ENCODE results near the gene DCBLD2. TPM values are rescaled to one million over a fixed set of nuclear protein-coding genes. Genes with fewer than 3 reads are reported as not detected.
A peak's percentile ranks its signal among the peaks of the same experiment; 100 is the strongest.

DCBLD2 gene
- total RNA-seq, 3 donors from 2014 or later, result 27.2 to 46.7 (median 29.6) TPM

DNA sequence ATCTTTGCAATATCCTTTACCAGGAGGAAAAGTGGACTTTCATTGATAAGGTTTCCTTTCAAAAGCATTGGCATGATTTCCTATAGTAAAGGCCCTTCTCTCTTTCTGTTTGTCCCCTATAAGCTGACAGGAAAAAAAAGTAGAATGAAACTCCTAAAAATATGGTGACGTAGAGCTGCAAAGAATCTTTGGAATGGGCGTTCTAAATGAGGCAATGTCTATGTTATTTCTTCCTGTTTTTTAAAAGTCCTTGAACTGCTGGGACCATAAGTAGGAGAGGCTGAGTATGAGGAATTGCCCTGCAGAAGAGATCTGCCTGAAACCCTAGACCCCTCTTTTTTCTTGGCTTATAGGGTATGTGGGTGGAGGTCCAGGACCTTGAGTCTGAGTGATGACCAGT lies 121.2 kb downstream of the DCBLD2 start:
- Histone ChIP-seq H3K27ac (peak overlapping the region in 1 of 2 donors; percentile 55), H3K4me1 (no peaks in the 10 kb centered on the region), H3K27me3 (no peaks in the 10 kb centered on the region), H3K9me3 (no peaks in the 10 kb centered on the region), H3K4me3 (no peak overlapping the region), H3K36me3 (no peaks in the 10 kb centered on the region)
- DNase-seq (ENCODE audit: low spot score in 2 of 2), result no peak
- intact Hi-C loops (cut with DNase I; ENCODE audit: low total_unique reads), result no loop called here
- no peak for TF ChIP-seq POLR2AphosphoS5 (IDR thresholded peaks at IDR 0.05)

DNA sequence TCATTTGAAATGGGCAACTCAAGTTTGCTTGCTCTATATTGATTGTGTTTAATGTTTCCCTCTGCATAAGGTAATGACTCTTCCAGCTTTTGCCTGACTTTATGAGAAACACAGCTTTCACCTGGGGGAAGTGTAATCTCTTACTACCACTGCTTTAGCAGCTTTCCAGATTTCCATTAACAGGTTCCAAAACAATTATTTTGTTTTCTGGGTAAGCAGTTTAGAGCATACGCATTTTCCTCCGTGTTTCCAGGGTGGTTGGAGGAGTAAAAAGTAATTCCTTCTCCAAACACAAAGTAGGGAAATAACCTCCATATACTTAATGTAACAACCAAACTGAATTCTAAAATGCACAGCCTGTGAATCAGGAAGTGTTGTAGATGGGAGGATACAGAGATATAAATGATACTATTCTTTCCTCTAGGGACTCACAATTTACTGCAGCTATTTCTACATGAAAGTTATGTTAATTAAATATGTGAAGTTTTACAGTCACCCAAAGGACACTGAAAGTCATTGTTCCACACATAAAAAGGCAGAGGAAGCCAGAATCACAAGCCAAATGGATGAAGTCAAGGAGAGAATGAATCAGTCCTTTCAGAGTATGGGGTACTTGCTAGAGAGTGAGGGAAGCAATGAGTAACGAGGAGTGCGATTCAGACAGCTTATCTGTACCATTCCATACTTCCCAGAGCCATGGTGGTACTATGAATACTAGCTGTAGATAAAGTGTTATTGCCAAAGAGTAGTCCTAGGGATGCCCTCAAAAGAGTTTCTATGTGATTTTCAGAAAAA lies 121.8 kb downstream of the DCBLD2 start:
- peak overlapping the region; percentile 55 to 64 for H3K27ac ChIP-seq
- DNase-seq (ENCODE audit: low spot score in 2 of 2), result no peak
- TF ChIP-seq POLR2A (IDR thresholded peaks at IDR 0.05) (no peak), POLR2AphosphoS5 (IDR thresholded peaks at IDR 0.05) (no peak)
- TF ChIP-seq, protein P1, sequence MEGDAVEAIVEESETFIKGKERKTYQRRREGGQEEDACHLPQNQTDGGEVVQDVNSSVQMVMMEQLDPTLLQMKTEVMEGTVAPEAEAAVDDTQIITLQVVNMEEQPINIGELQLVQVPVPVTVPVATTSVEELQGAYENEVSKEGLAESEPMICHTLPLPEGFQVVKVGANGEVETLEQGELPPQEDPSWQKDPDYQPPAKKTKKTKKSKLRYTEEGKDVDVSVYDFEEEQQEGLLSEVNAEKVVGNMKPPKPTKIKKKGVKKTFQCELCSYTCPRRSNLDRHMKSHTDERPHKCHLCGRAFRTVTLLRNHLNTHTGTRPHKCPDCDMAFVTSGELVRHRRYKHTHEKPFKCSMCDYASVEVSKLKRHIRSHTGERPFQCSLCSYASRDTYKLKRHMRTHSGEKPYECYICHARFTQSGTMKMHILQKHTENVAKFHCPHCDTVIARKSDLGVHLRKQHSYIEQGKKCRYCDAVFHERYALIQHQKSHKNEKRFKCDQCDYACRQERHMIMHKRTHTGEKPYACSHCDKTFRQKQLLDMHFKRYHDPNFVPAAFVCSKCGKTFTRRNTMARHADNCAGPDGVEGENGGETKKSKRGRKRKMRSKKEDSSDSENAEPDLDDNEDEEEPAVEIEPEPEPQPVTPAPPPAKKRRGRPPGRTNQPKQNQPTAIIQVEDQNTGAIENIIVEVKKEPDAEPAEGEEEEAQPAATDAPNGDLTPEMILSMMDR (IDR thresholded peaks at IDR 0.05), result no peak
- no peaks in the 10 kb centered on the region for H3K27me3 ChIP-seq
- H3K9me3 ChIP-seq, result no peaks in the 10 kb centered on the region
- intact Hi-C loops (cut with DNase I; ENCODE audit: low total_unique reads), result no loop called here
- no peaks in the 10 kb centered on the region for H3K36me3 ChIP-seq
- no peak overlapping the region for H3K4me3 ChIP-seq
- H3K4me1 ChIP-seq, result no peaks in the 10 kb centered on the region

DNA sequence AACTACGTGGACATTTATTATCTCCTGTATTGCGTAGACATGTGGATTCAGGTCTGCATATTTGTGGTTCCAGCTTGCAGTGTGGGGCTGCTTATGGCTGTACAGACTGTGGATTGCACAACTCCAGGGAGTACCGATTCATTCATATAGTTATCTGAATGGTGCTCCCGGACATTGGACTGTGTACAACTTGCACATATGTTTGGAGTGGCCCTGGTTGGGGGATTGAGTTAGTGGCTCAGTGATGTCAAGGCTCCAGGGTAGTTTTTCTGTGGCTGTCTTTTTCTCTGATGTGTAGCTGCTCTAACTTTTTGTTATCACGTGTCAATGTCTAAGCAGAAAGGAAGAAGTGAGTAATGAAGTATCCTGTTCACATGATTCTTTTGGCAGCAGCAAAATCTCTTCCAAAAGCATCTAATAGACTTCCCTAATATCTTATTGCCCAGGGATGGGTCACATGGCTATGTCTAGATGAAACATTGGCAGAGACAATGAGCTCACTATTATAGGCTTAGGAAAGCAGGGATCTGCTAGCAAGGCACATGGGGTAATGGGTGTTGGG lies 122.6 kb downstream of the DCBLD2 start:
- no peak for DNase-seq (ENCODE audit: low spot score in 2 of 2)
- intact Hi-C loops (cut with DNase I; ENCODE audit: low total_unique reads), result no loop called here
- no peak overlapping the region for H3K4me3 ChIP-seq
- H3K27me3 ChIP-seq, result no peaks in the 10 kb centered on the region
- H3K9me3 ChIP-seq, result no peaks in the 10 kb centered on the region
- H3K4me1 ChIP-seq, result no peaks in the 10 kb centered on the region
- TF ChIP-seq, protein P1 (IDR thresholded peaks at IDR 0.05), result no peak
- no peak for TF ChIP-seq POLR2A (IDR thresholded peaks at IDR 0.05)
- H3K36me3 ChIP-seq, result no peaks in the 10 kb centered on the region
- H3K27ac ChIP-seq, result peak overlapping the region; percentile 55 to 64

DNA sequence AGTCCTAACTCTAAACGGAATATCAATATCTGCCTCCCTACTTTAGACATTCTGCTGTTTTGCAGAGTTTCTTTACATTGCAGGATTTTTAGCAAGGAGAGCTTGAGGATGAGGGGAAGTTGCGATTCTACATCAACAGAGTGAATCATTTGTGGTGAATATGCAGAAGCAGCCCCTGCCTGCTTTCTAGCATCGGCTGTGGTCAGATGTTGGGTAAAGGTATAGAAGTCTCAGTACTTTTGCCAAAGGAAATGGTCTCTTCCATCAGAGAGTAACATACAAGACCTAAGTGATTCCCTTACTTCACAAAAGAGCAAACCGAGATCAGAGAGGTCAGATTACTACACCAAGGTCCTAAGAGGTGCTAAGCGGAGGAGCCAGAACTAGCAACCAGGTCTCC lies 123.1 kb downstream of the DCBLD2 start:
- no peak for TF ChIP-seq POLR2A (IDR thresholded peaks at IDR 0.05)
- TF ChIP-seq, protein P1 (IDR thresholded peaks at IDR 0.05), result no peak
- no peaks in the 10 kb centered on the region for H3K9me3 ChIP-seq
- no peaks in the 10 kb centered on the region for H3K4me1 ChIP-seq
- H3K27me3 ChIP-seq, result no peaks in the 10 kb centered on the region
- no peak overlapping the region for H3K4me3 ChIP-seq
- no peak for DNase-seq (ENCODE audit: low spot score in 2 of 2)
- no peaks in the 10 kb centered on the region for H3K36me3 ChIP-seq
- H3K27ac ChIP-seq, result peak overlapping the region; percentile 8 to 64
- intact Hi-C loops (cut with DNase I; ENCODE audit: low total_unique reads), result no loop called here

DNA sequence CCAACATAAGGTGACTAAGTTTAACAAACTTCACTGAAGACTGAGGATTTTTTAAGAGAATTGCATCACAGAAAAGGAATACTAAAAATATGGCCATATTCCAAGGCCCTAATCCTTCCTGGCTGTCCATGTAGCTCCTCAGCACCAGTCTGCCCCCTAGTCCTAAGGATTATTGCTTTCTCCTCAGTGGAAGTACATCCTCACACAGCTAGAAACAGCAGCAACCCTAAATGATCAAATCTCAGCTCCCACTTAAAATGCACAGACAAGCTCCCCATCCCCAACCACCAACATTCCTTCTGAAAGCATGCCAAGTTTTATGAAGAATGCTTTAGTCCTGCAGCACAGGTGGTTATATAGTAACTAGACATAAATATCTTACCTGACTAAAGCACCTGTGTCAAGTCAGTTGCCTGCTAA lies 123.7 kb downstream of the DCBLD2 start:
- Histone ChIP-seq H3K4me1 (no peaks in the 10 kb centered on the region), H3K27ac (peak overlapping the region; percentile 16 to 64), H3K27me3 (no peaks in the 10 kb centered on the region), H3K4me3 (no peak overlapping the region), H3K36me3 (no peaks in the 10 kb centered on the region), H3K9me3 (no peaks in the 10 kb centered on the region)
- TF ChIP-seq POLR2A (IDR thresholded peaks at IDR 0.05) (no peak), POLR2AphosphoS5 (IDR thresholded peaks at IDR 0.05) (no peak)
- TF ChIP-seq, protein P1 (IDR thresholded peaks at IDR 0.05), result no peak
- intact Hi-C loops (cut with DNase I; ENCODE audit: low total_unique reads), result no loop called here
- DNase-seq (ENCODE audit: low spot score in 2 of 2), result no peak
